K562 (cell line): ENCODE measurements around the gene MSH4. TPM values are rescaled to one million over a fixed set of nuclear protein-coding genes. Genes with fewer than 3 reads are reported as not detected.

Experiments
- ADNP ChIP-seq: fragments of 200-800 bp; sonication (Bioruptor generic); IDR thresholded peaks from 2 replicates; pipeline ENCODE4 v1.6.1; 2016; ENCODE audit warnings: missing genetic modification characterization, missing compliant biosample characterization
- ATF1 ChIP-seq, 2 experiments: fragments of 450-650 bp in 1 of 2; IDR thresholded peaks; 2 replicates each; pipeline ENCODE4 v1.6.1; 2016; ENCODE audit warnings: missing compliant biosample characterization in 1 of 2, missing genetic modification characterization in 1 of 2
- COPS2 ChIP-seq: fragments of 450-650 bp; conservative IDR thresholded peaks from 2 replicates; pipeline ENCODE4 v1.6.1; 2016; ENCODE audit warnings: mild to moderate bottlenecking, moderate library complexity
- DDX20 ChIP-seq: fragments of 450-650 bp; IDR thresholded peaks from 2 replicates; pipeline ENCODE4 v1.6.1; 2016; ENCODE audit warnings: missing genetic modification characterization, low read depth, mild to moderate bottlenecking, missing compliant biosample characterization, moderate library complexity
- FOXJ3 ChIP-seq: sonication (generic); formaldehyde crosslinking; IDR thresholded peaks from 2 replicates; pipeline ENCODE4 v1.4.0; 2020; ENCODE audit warnings: mild to moderate bottlenecking, missing genetic modification reagents
- GTF2A2 ChIP-seq: IDR thresholded peaks from 2 replicates; pipeline ENCODE4 v1.6.1; 2016; ENCODE audit warnings: mild to moderate bottlenecking, missing genetic modification characterization, missing compliant biosample characterization
- HIVEP1 ChIP-seq: fragments of 250-450 bp; sonication (Bioruptor Pico); IDR thresholded peaks from 2 replicates; pipeline ENCODE4 v1.4.0; 2020; ENCODE audit warnings: mild to moderate bottlenecking
- HMG20A ChIP-seq: fragments of 450-650 bp; formaldehyde crosslinking; conservative IDR thresholded peaks from 2 replicates; pipeline ENCODE4 v1.4.0; 2020; ENCODE audit warnings: mild to moderate bottlenecking, mixed read lengths
- LCOR ChIP-seq: sonication (generic); formaldehyde crosslinking; IDR thresholded peaks from 2 replicates; pipeline ENCODE4 v1.8.0; 2022; ENCODE audit warnings: mild to moderate bottlenecking, missing genetic modification reagents
- NFE2L1 ChIP-seq: fragments of 450-650 bp; IDR thresholded peaks from 2 replicates; pipeline ENCODE4 v1.6.1; 2016; ENCODE audit warnings: missing genetic modification characterization, low read depth, mild to moderate bottlenecking, missing compliant biosample characterization, moderate library complexity, borderline replicate concordance
- PCBP1 ChIP-seq: fragments of 200-400 bp; formaldehyde crosslinking; IDR thresholded peaks from 2 replicates; pipeline ENCODE4 v1.6.1; 2018; ENCODE audit warnings: mild to moderate bottlenecking, low read depth, low read length; ENCODE audit not compliant: poor library complexity, severe bottlenecking
- RAD21 ChIP-seq, 2 experiments: fragments of 250-450 bp in 1 of 2; fragments of 450-650 bp in 1 of 2; sonication (Bioruptor Pico) in 1 of 2; formaldehyde crosslinking in 1 of 2; IDR thresholded peaks in 1 of 2; conservative IDR thresholded peaks in 1 of 2; 2 replicates each; pipeline versions ENCODE4 v1.4.0 to v1.8.0; 2020 to 2022; ENCODE audit warnings: mild to moderate bottlenecking in 2 of 2, moderate library complexity in 1 of 2
- SMARCA4 ChIP-seq: fragments of 450-650 bp; IDR thresholded peaks from 2 replicates; pipeline ENCODE4 v1.6.1; 2016
- SMARCC2 ChIP-seq: fragments of 450-650 bp; IDR thresholded peaks from 2 replicates; pipeline ENCODE4 v1.6.1; 2017; ENCODE audit warnings: antibody characterized with exemption, moderate library complexity, mild to moderate bottlenecking, low read depth
- TARDBP ChIP-seq: fragments of 450-650 bp; IDR thresholded peaks from 2 replicates; pipeline ENCODE4 v1.6.1; 2016
- ZC3H11A ChIP-seq: IDR thresholded peaks from 2 replicates; pipeline ENCODE4 v1.6.1; 2012; ENCODE audit warnings: low read depth, low read length, improper control_type of control experiment
- ZFP1 ChIP-seq: fragments of 450-650 bp; formaldehyde crosslinking; IDR thresholded peaks from 2 replicates; pipeline ENCODE4 v1.4.0; 2020; ENCODE audit warnings: mild to moderate bottlenecking, mixed read lengths
- ZFP30 ChIP-seq: fragments of 250-450 bp; sonication (Bioruptor Pico); IDR thresholded peaks from 2 replicates; pipeline ENCODE4 v1.8.0; 2022; ENCODE audit warnings: moderate library complexity, mild to moderate bottlenecking, inconsistent platforms, borderline replicate concordance
- ZFPM2 ChIP-seq: fragments of 250-450 bp; sonication (Bioruptor Pico); IDR thresholded peaks from 2 replicates; pipeline ENCODE4 v1.5.1; 2022; ENCODE audit warnings: mild to moderate bottlenecking
- ZNF431 ChIP-seq: sonication (generic); formaldehyde crosslinking; IDR thresholded peaks from 2 replicates; pipeline ENCODE4 v1.8.0; 2022; ENCODE audit warnings: mild to moderate bottlenecking, missing genetic modification reagents
- polyA plus RNA-seq, 8 experiments: library from polyadenylated mRNA; depleted of rRNA in 4 of 8; stranded (reverse) in 5 of 8; unstranded in 3 of 8; fragments of >200 nt; fragmentation: Nextera tagmentation in 2 of 8; fragmentation: Illumina TruSeq in 1 of 8; extraction: Ambion mirVana in 2 of 8; extraction: Trizol in 1 of 8; gene quantifications; 2 replicates each; pipeline versions ENCODE4 v1.2.1 to v1.2.3, GENCODE V29; 2011 to 2014; ENCODE audit warnings: inconsistent platforms in 1 of 8, missing spikeins in 1 of 8
- total RNA-seq, 7 experiments: library from RNA; depleted of rRNA in 6 of 7; stranded (reverse); fragments of >200 nt in 6 of 7; fragmentation: Illumina TruSeq in 2 of 7; extraction: Trizol in 2 of 7; gene quantifications; 2 replicates each; pipeline versions ENCODE4 v1.2.1 to v1.2.3, GENCODE V29; 2011 to 2021; ENCODE audit warnings: low replicate concordance in 1 of 7
- TF ChIP-seq, protein P1 (sequence below): fragments of 250-450 bp; sonication (Bioruptor Pico); IDR thresholded peaks from 2 replicates; pipeline ENCODE4 v1.5.0; 2021; ENCODE audit warnings: mild to moderate bottlenecking, moderate library complexity
- TF ChIP-seq, protein P2 (sequence below), 2 experiments: fragments of 450-650 bp in 1 of 2; IDR thresholded peaks; 2 replicates each; pipeline ENCODE4 v1.6.1; 2011 to 2017; ENCODE audit warnings: low read depth in 2 of 2, antibody characterized with exemption in 1 of 2, borderline replicate concordance in 1 of 2, low read length in 1 of 2, mild to moderate bottlenecking in 1 of 2, mixed read lengths in 1 of 2; ENCODE audit not compliant: control insufficient read depth in 1 of 2

The MSH4 gene
- total and polyA plus RNA-seq, 9 of the 15 experiments (the other 6 are each of a cell fraction or from before 2014, with no cell fraction given), result 0.04 to 0.18 (median 0.12) TPM; not detected in 4

DNA sequence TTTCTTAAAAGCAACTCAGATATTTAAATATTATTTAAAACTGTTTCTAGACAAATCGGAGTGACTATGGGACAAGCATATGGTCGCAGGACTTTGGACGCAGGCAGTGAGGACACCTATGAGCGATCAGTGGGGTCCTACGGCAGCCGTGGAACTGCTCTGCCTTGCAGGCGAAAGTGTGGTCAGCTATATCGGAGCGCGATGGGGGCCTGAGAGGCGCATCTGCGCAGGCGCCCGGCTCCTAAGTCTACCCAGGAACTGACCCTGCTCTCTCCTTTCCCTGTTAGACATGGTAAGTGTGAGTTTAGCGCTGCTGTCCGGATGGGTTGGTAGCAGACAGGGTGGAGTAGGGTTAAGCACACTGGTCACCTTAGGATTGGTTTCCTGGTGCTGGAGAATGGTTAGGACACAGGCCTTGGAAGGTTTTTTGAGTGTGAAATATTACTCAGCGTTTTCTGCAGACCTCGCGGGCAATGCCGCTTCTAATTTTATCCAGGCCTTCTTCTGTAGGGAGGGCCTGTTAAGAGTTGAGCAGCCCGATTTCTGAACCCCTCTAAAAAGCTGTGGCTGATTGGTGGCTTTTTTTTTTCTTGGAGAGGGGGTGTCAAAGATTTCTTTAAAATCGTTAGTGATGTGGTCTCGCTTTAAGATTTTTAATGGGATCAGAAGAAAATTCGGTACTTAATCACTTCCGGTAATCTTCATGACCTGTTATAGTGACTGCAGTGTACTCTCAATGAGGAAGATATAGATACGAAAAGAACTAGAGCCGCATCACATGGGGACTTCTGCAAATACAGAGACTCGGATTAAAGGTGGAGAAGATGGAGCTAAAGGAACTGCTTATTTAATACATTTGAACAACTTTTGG lies 10.5 kb upstream of the MSH4 start, which contains the start of gene RABGGTB (continued):
- TF ChIP-seq HIVEP1, result no peak
- TF ChIP-seq ADNP (tag), result no peak
- no peak for TF ChIP-seq DDX20 (tag)
- no peak for TF ChIP-seq COPS2
- no peak for TF ChIP-seq ZC3H11A
- TF ChIP-seq, protein P1, sequence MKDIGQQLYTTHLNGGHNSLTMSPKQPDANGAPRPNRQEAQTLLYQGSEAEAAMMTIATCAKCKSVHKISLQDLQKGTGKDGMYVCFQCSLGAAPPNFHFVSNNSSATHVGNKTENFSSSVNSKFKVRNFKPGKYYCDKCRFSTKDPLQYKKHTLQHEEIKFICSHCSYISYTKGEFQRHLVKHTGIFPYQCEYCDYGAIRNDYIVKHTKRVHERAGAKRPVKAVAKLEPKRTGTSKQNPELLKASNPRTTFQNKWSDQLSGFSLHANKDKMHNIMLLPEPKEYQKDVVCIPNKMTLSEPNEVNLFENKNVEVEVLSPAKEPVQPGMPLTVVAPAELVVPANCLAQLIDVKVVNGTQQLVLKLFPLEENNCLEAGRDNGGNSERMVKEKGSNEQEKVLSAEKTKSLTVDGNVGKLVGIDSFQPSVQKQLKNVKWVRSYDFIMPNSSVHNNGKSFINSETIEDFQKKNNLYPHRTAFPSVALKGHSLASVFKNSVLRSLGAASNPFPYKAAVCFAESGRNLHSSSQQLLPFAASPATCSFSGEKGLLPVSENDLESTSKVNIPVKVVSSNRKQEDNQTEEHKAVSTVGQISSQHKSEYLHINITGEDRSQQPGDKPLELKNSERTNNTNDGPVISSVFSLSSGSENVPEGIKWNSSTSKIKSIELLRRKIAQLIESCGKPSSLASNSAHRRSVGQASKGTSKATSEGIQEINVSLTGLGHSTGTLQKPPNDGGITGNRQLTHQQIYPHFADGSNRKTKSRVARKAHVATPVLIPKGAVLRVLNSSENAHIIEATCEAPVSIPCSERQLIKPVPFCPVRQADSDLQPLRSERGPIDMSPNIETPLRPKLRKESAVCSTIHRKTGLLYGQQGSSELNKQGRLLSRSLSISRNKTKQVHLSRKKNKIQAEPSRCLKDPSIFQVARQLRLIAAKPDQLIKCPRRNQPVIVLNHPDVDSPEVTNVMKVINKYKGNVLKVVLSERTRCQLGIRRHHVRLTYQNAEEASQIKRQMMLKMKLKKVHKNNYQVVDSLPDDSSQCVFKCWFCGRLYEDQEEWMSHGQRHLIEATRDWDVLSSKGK (CRISPR knock-in tag), result no peak
- TF ChIP-seq RAD21 (CRISPR knock-in tag; conservative IDR thresholded peaks at IDR 0.05 in 1 of 2, IDR thresholded peaks at IDR 0.05 in 1 of 2), result 0 out of 4 replicates have a peak, but pooled peaks of 1 of the 2 experiments have one; percentile 6
- TF ChIP-seq, protein P2, sequence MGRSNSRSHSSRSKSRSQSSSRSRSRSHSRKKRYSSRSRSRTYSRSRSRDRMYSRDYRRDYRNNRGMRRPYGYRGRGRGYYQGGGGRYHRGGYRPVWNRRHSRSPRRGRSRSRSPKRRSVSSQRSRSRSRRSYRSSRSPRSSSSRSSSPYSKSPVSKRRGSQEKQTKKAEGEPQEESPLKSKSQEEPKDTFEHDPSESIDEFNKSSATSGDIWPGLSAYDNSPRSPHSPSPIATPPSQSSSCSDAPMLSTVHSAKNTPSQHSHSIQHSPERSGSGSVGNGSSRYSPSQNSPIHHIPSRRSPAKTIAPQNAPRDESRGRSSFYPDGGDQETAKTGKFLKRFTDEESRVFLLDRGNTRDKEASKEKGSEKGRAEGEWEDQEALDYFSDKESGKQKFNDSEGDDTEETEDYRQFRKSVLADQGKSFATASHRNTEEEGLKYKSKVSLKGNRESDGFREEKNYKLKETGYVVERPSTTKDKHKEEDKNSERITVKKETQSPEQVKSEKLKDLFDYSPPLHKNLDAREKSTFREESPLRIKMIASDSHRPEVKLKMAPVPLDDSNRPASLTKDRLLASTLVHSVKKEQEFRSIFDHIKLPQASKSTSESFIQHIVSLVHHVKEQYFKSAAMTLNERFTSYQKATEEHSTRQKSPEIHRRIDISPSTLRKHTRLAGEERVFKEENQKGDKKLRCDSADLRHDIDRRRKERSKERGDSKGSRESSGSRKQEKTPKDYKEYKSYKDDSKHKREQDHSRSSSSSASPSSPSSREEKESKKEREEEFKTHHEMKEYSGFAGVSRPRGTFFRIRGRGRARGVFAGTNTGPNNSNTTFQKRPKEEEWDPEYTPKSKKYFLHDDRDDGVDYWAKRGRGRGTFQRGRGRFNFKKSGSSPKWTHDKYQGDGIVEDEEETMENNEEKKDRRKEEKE (IDR thresholded peaks at IDR 0.05; ENCODE audit: borderline replicate concordance in 1 of 2, control insufficient read depth in 1 of 2, low read depth in 2 of 2, low read length in 1 of 2), result peak in 1 of 2 experiments; percentile 86; a peak in 1 of 4 replicates
- no peak for TF ChIP-seq FOXJ3 (CRISPR knock-in tag)
- TF ChIP-seq HMG20A, result no peak
- no peak for TF ChIP-seq SMARCC2
- TF ChIP-seq ATF1 (CRISPR knock-in tag; IDR thresholded peaks at IDR 0.05), result no peak
- TF ChIP-seq ATF1 (tag; IDR thresholded peaks at IDR 0.05), result peak; percentile 69
- TF ChIP-seq NFE2L1 (tag), result no peak
- TF ChIP-seq SMARCA4, result no peak
- no peak for TF ChIP-seq ZFPM2
- TF ChIP-seq PCBP1, result no peak
- TF ChIP-seq ZFP1, result no peak
- TF ChIP-seq ZFP30, result no peak
- no peak for TF ChIP-seq GTF2A2 (tag)
- TF ChIP-seq TARDBP, result no peak
- TF ChIP-seq ZNF431 (CRISPR knock-in tag), result 0 out of 2 replicates have a peak, but pooled peaks have one; percentile 33
- no peak; the same call in 1 of the 2 replicates for TF ChIP-seq LCOR (CRISPR knock-in tag)
